ENCODE measurements around the gene BTN3A1. TPM values are rescaled to one million over a fixed set of nuclear protein-coding genes. Genes with fewer than 3 reads are reported as not detected.
"Not testable (repeated sequence)": the region's sequence is repeated elsewhere in the genome, so short reads cannot be mapped to it uniquely, and the experiment has no call there.

Gene BTN3A1
- total RNA-seq, 1 donor from 2014 or later = 17.1 TPM

GRCh38 chr6:26428206-26428605 lies 26.1 kb downstream of the BTN3A1 start:
- DNase-seq (ENCODE audit: extremely low spot score, unreplicated experiment) = no peak
- H3K27ac Mint-ChIP-seq (ENCODE audit: unreplicated experiment) = no peak overlapping the region
- peaks cover 49% of the 10 kb centered on the region for H3K4me1 Mint-ChIP-seq (ENCODE audit: unreplicated experiment)
- peaks cover 57% of the 10 kb centered on the region for H3K36me3 Mint-ChIP-seq (ENCODE audit: unreplicated experiment)
- TF ChIP-seq, protein P1, sequence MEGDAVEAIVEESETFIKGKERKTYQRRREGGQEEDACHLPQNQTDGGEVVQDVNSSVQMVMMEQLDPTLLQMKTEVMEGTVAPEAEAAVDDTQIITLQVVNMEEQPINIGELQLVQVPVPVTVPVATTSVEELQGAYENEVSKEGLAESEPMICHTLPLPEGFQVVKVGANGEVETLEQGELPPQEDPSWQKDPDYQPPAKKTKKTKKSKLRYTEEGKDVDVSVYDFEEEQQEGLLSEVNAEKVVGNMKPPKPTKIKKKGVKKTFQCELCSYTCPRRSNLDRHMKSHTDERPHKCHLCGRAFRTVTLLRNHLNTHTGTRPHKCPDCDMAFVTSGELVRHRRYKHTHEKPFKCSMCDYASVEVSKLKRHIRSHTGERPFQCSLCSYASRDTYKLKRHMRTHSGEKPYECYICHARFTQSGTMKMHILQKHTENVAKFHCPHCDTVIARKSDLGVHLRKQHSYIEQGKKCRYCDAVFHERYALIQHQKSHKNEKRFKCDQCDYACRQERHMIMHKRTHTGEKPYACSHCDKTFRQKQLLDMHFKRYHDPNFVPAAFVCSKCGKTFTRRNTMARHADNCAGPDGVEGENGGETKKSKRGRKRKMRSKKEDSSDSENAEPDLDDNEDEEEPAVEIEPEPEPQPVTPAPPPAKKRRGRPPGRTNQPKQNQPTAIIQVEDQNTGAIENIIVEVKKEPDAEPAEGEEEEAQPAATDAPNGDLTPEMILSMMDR (IDR thresholded peaks at IDR 0.05) = no peak
- no peaks in the 10 kb centered on the region for H3K27me3 Mint-ChIP-seq (ENCODE audit: unreplicated experiment)
- H3K9me3 Mint-ChIP-seq (ENCODE audit: unreplicated experiment) = no peaks in the 10 kb centered on the region
- no peak overlapping the region for H3K4me3 Mint-ChIP-seq (ENCODE audit: unreplicated experiment)

DNA sequence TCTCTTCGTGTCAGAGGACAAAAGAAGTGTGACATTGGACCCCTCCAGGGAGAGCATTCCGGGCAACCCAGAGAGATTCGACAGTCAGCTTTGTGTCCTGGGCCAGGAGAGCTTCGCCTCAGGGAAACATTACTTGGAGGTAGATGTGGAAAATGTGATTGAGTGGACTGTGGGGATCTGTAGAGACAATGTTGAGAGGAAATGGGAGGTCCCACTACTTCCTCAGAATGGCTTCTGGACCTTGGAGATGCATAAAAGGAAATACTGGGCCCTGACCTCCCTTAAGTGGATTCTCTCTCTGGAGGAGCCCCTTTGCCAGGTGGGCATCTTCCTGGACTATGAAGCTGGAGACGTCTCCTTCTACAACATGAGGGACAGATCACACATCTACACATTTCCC lies 28.7 kb downstream of the BTN3A1 start:
- H3K27ac Mint-ChIP-seq (ENCODE audit: unreplicated experiment) = peak overlapping the region; percentile 90

GRCh38 chr6:26431258-26432172 lies 29.4 kb downstream of the BTN3A1 start:
- TF ChIP-seq, protein P1 (IDR thresholded peaks at IDR 0.05) = no peak
- peak overlapping the region; percentile 90 for H3K27ac Mint-ChIP-seq (ENCODE audit: unreplicated experiment)
- peaks cover 38% of the 10 kb centered on the region for H3K4me1 Mint-ChIP-seq (ENCODE audit: unreplicated experiment)
- peaks cover 45% of the 10 kb centered on the region for H3K36me3 Mint-ChIP-seq (ENCODE audit: unreplicated experiment)
- H3K9me3 Mint-ChIP-seq (ENCODE audit: unreplicated experiment) = peaks cover 10% of the 10 kb centered on the region
- no peaks in the 10 kb centered on the region for H3K27me3 Mint-ChIP-seq (ENCODE audit: unreplicated experiment)
- no peak for DNase-seq (ENCODE audit: extremely low spot score, unreplicated experiment)
- no peak overlapping the region for H3K4me3 Mint-ChIP-seq (ENCODE audit: unreplicated experiment)

More for the DNA sequence above, 28.7 kb downstream of the BTN3A1 start:
- Mint-ChIP-seq H3K9me3 (ENCODE audit: unreplicated experiment) (peaks cover 10% of the 10 kb centered on the region), H3K36me3 (ENCODE audit: unreplicated experiment) (peaks cover 51% of the 10 kb centered on the region), H3K27me3 (ENCODE audit: unreplicated experiment) (no peaks in the 10 kb centered on the region), H3K4me3 (ENCODE audit: unreplicated experiment) (no peak overlapping the region), H3K4me1 (ENCODE audit: unreplicated experiment) (peaks cover 40% of the 10 kb centered on the region)
- TF ChIP-seq, protein P1 (IDR thresholded peaks at IDR 0.05) = no peak
- no peak for DNase-seq (ENCODE audit: extremely low spot score, unreplicated experiment)

- Mint-ChIP-seq H3K27me3 (ENCODE audit: unreplicated experiment) (no peaks in the 10 kb centered on the region), H3K27ac (ENCODE audit: unreplicated experiment) (peak overlapping the region; percentile 90), H3K4me1 (ENCODE audit: unreplicated experiment) (peaks cover 38% of the 10 kb centered on the region), H3K9me3 (ENCODE audit: unreplicated experiment) (peaks cover 10% of the 10 kb centered on the region), H3K36me3 (ENCODE audit: unreplicated experiment) (peaks cover 34% of the 10 kb centered on the region), H3K4me3 (ENCODE audit: unreplicated experiment) (peak overlapping the region; percentile 7)
- no peak for DNase-seq (ENCODE audit: extremely low spot score, unreplicated experiment)
- TF ChIP-seq, protein P1 (IDR thresholded peaks at IDR 0.05) = no peak
Observed at GRCh38 chr6:26432627-26433201, 30.6 kb downstream of the BTN3A1 start.

DNA sequence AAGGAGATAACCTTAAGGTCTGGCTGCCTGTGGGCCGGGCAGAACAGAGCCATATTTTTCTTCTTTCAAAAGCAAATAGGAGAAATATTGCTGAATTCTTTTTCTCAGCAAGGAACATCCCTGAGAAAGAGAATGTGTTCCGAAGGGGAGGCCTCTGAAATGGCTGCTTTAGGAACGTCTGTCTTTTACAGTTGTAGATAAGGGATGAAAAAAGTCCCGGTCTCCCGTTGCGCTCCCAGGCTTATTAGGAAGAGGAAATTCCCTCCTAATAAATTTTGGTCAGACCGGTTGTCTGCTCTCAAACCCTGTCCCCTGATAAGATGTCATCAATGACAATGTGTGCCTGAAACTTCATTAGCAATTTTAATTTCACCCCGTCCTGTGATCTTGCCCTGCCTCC lies 31.6 kb downstream of the BTN3A1 start:
- H3K4me3 Mint-ChIP-seq (ENCODE audit: unreplicated experiment); H3K27me3 Mint-ChIP-seq (ENCODE audit: unreplicated experiment); DNase-seq (ENCODE audit: extremely low spot score, unreplicated experiment); H3K9me3 Mint-ChIP-seq (ENCODE audit: unreplicated experiment): not testable (repeated sequence)
- Mint-ChIP-seq H3K4me1 (ENCODE audit: unreplicated experiment) (peaks cover 38% of the 10 kb centered on the region), H3K27ac (ENCODE audit: unreplicated experiment) (peak overlapping the region; percentile 90), H3K36me3 (ENCODE audit: unreplicated experiment) (peaks cover 26% of the 10 kb centered on the region)
